H1 (cell line): ENCODE measurements around the gene NR0B1. TPM values are rescaled to one million over a fixed set of nuclear protein-coding genes. Genes with fewer than 3 reads are reported as not detected.

Experiments used
- SIX5 ChIP-seq: IDR thresholded peaks from 2 replicates; pipeline ENCODE4 v1.6.1; 2011; ENCODE audit warnings: mild to moderate bottlenecking, low read depth, low read length
- polyA plus RNA-seq, 7 experiments: library from polyadenylated mRNA; depleted of rRNA in 3 of 7; stranded (reverse) in 5 of 7; unstranded in 2 of 7; fragments of >200 nt in 5 of 7; fragments of 200-250 nt in 2 of 7; gene quantifications; 1 replicate in 5 of 7; 2 replicates in 1 of 7; 4 replicates in 1 of 7; pipeline versions ENCODE4 v1.2.1 to v1.2.3, GENCODE V29; 2011 to 2013; ENCODE audit warnings: missing spikeins in 2 of 7, mixed read lengths in 2 of 7
- total RNA-seq: library from RNA; stranded (reverse); fragmentation: NEBNext Ultra II Directional; extraction: Animal tissue kit (Norgen Biotek cat#: 25700); gene quantifications from 2 replicates; pipeline ENCODE4 v1.2.1, GENCODE V29; 2021
- TF ChIP-seq, protein P1 (sequence below): fragments of 300-600 bp; sonication (generic); IDR thresholded peaks from 2 replicates; pipeline ENCODE4 v1.7.1; 2012; ENCODE audit warnings: low read length, moderate library complexity, mild to moderate bottlenecking, inconsistent platforms; ENCODE audit not compliant: insufficient replicate concordance

Gene NR0B1
- total and polyA plus RNA-seq, 2 of the 8 experiments (the other 6 are each of a cell fraction or from before 2014, with no cell fraction given): 0.24 to 0.26 TPM

DNA sequence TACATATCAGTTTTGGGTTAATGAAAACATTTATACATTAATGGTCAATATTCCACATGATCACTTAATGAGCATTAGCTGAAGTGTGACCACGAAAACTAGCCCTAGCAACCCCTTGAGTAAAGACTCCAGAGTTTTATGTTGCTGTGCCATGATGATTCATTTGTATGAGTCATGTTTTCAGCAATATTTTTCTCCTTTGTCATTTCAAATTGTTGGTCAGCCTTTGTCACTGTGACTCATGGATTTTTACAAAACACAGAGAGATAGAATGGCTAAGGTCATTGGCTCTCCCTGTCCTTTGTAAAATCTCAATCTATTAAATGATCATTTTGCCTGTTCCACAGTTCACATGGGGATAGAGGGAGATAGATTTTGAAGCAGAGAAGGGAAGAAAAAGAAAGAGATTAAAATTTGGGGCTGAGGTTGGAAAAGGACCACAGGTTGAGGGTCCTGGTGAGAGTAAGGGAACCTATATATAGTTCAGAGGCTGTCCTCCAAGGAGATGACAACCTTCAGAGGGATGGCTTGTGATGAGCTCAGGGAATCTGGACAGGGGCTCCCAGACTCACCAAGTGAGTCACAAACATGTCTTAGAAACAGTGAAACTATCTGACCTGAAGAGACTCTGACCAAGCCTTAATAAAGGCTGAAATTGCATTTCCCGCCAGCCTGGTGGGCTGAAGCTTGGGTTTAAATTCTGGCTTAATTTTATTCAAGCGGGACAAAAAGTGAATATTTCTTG is 25.6 kb downstream of the NR0B1 start (continued):
- TF ChIP-seq, protein P1, sequence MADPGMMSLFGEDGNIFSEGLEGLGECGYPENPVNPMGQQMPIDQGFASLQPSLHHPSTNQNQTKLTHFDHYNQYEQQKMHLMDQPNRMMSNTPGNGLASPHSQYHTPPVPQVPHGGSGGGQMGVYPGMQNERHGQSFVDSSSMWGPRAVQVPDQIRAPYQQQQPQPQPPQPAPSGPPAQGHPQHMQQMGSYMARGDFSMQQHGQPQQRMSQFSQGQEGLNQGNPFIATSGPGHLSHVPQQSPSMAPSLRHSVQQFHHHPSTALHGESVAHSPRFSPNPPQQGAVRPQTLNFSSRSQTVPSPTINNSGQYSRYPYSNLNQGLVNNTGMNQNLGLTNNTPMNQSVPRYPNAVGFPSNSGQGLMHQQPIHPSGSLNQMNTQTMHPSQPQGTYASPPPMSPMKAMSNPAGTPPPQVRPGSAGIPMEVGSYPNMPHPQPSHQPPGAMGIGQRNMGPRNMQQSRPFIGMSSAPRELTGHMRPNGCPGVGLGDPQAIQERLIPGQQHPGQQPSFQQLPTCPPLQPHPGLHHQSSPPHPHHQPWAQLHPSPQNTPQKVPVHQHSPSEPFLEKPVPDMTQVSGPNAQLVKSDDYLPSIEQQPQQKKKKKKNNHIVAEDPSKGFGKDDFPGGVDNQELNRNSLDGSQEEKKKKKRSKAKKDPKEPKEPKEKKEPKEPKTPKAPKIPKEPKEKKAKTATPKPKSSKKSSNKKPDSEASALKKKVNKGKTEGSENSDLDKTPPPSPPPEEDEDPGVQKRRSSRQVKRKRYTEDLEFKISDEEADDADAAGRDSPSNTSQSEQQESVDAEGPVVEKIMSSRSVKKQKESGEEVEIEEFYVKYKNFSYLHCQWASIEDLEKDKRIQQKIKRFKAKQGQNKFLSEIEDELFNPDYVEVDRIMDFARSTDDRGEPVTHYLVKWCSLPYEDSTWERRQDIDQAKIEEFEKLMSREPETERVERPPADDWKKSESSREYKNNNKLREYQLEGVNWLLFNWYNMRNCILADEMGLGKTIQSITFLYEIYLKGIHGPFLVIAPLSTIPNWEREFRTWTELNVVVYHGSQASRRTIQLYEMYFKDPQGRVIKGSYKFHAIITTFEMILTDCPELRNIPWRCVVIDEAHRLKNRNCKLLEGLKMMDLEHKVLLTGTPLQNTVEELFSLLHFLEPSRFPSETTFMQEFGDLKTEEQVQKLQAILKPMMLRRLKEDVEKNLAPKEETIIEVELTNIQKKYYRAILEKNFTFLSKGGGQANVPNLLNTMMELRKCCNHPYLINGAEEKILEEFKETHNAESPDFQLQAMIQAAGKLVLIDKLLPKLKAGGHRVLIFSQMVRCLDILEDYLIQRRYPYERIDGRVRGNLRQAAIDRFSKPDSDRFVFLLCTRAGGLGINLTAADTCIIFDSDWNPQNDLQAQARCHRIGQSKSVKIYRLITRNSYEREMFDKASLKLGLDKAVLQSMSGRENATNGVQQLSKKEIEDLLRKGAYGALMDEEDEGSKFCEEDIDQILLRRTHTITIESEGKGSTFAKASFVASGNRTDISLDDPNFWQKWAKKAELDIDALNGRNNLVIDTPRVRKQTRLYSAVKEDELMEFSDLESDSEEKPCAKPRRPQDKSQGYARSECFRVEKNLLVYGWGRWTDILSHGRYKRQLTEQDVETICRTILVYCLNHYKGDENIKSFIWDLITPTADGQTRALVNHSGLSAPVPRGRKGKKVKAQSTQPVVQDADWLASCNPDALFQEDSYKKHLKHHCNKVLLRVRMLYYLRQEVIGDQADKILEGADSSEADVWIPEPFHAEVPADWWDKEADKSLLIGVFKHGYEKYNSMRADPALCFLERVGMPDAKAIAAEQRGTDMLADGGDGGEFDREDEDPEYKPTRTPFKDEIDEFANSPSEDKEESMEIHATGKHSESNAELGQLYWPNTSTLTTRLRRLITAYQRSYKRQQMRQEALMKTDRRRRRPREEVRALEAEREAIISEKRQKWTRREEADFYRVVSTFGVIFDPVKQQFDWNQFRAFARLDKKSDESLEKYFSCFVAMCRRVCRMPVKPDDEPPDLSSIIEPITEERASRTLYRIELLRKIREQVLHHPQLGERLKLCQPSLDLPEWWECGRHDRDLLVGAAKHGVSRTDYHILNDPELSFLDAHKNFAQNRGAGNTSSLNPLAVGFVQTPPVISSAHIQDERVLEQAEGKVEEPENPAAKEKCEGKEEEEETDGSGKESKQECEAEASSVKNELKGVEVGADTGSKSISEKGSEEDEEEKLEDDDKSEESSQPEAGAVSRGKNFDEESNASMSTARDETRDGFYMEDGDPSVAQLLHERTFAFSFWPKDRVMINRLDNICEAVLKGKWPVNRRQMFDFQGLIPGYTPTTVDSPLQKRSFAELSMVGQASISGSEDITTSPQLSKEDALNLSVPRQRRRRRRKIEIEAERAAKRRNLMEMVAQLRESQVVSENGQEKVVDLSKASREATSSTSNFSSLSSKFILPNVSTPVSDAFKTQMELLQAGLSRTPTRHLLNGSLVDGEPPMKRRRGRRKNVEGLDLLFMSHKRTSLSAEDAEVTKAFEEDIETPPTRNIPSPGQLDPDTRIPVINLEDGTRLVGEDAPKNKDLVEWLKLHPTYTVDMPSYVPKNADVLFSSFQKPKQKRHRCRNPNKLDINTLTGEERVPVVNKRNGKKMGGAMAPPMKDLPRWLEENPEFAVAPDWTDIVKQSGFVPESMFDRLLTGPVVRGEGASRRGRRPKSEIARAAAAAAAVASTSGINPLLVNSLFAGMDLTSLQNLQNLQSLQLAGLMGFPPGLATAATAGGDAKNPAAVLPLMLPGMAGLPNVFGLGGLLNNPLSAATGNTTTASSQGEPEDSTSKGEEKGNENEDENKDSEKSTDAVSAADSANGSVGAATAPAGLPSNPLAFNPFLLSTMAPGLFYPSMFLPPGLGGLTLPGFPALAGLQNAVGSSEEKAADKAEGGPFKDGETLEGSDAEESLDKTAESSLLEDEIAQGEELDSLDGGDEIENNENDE: no peak
- no peak for TF ChIP-seq SIX5
